H1 (cell line): ENCODE measurements around the gene SNAPIN. TPM values are rescaled to one million over a fixed set of nuclear protein-coding genes. Genes with fewer than 3 reads are reported as not detected.

Experiments used
- ATF2 ChIP-seq: IDR thresholded peaks from 2 replicates; pipeline ENCODE4 v1.6.1; 2012; ENCODE audit warnings: low read length, inconsistent platforms
- CHD7 ChIP-seq: fragments of 300-600 bp; sonication (generic); IDR thresholded peaks from 2 replicates; pipeline ENCODE4 v1.7.1; 2012; ENCODE audit warnings: low read length, moderate library complexity, mild to moderate bottlenecking, inconsistent platforms; ENCODE audit not compliant: insufficient replicate concordance
- JUND ChIP-seq: IDR thresholded peaks from 2 replicates; pipeline ENCODE4 v1.6.1; 2011; ENCODE audit warnings: mild to moderate bottlenecking, improper control_type of control experiment, low read length
- RBBP5 ChIP-seq: IDR thresholded peaks from 2 replicates; pipeline ENCODE4 v1.7.1; 2012; ENCODE audit warnings: low read depth, mild to moderate bottlenecking, inconsistent platforms, low read length, moderate library complexity, borderline replicate concordance
- SIRT6 ChIP-seq: IDR thresholded peaks from one replicate; pipeline ENCODE4 v1.7.1; 2012; ENCODE audit warnings: low read length, inconsistent platforms
- polyA plus RNA-seq, 7 experiments: library from polyadenylated mRNA; depleted of rRNA in 3 of 7; stranded (reverse) in 5 of 7; unstranded in 2 of 7; fragments of >200 nt in 5 of 7; fragments of 200-250 nt in 2 of 7; gene quantifications; 1 replicate in 5 of 7; 2 replicates in 1 of 7; 4 replicates in 1 of 7; pipeline versions ENCODE4 v1.2.1 to v1.2.3, GENCODE V29; 2011 to 2013; ENCODE audit warnings: missing spikeins in 2 of 7, mixed read lengths in 2 of 7
- total RNA-seq: library from RNA; stranded (reverse); fragmentation: NEBNext Ultra II Directional; extraction: Animal tissue kit (Norgen Biotek cat#: 25700); gene quantifications from 2 replicates; pipeline ENCODE4 v1.2.1, GENCODE V29; 2021

Gene SNAPIN
- total and polyA plus RNA-seq, 2 of the 8 experiments (the other 6 are each of a cell fraction or from before 2014, with no cell fraction given), result 25.7 to 31.1 TPM

GRCh38 chr1:153649137-153649862 lies 9.2 kb upstream of the SNAPIN start (continued):
- TF ChIP-seq ATF2 (no peak), RBBP5 (no peak), CHD7 (no peak), JUND (no peak), SIRT6 (no peak)
